GM13977 (cell line): ENCODE measurements around the gene NRN1L.

ENCODE experiments used
- DNase-seq: peaks from one replicate; pipeline ENCODE4 v3.0.0; 2012; ENCODE audit warnings: low spot score
- CTCF ChIP-seq: IDR thresholded peaks from 2 replicates; pipeline ENCODE4 v1.5.1; 2012; ENCODE audit warnings: mild to moderate bottlenecking, control low read depth; ENCODE audit not compliant: insufficient read depth; ENCODE audit errors: extremely low read depth, missing control alignments
- in situ Hi-C: fragments of 300-500 bp; cut with MboI; formaldehyde crosslinking; loops from one replicate; pipeline ENCODE4 v1.12.0; 2022; ENCODE audit warnings: low sequenced_read_pairs, low pct_unique_long_range_greater_than_20kb, mixed read lengths, inconsistent platforms; ENCODE audit not compliant: unreplicated experiment

The NRN1L gene

GRCh38 chr16:67843343-67843765 is 41.3 kb upstream of the NRN1L start:
- TF ChIP-seq CTCF, result no peak
- DNase-seq, result no peak
- in situ Hi-C loops, result no loop called here

DNA sequence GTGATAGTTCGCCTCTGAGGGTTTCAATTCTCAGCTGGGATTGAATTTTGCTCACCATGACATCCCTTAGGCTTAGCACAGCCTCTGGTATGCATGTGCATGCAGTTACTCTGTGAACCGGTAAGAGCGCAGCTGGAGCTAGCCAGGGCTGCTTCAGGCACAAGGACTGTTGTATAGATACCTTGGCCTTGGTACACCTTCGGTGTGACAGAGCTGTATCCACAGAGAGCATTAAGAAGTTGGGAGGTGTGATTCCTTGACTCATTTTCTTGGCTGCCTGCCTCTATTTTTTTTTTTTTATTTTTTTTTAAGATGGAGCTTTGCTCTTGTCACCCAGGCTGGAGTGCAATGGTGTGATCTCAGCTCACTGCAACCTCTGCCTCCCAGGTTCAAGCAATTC is 40.2 kb upstream of the NRN1L start:
- DNase-seq, result no peak
- TF ChIP-seq CTCF, result no peak
- in situ Hi-C loops, result no loop called here

GRCh38 chr16:67845291-67846062 is 39.2 kb upstream of the NRN1L start:
- DNase-seq, result no peak
- in situ Hi-C loops, result no loop called here
- no peak for TF ChIP-seq CTCF

DNA sequence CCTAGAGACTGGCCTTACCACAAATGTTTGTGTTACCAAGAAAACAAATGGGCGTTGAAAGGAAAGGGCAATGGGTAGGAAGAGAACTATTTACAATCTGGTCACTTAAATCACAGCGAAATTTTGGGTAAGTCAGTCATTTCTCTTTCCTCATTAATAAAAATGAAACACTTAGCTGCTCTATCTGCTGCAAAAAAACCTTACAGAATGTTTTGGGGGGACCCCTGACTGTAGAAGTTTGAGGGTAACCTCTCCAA is 38.7 kb upstream of the NRN1L start:
- in situ Hi-C loops, result no loop called here
- no peak for DNase-seq
- no peak for TF ChIP-seq CTCF

DNA sequence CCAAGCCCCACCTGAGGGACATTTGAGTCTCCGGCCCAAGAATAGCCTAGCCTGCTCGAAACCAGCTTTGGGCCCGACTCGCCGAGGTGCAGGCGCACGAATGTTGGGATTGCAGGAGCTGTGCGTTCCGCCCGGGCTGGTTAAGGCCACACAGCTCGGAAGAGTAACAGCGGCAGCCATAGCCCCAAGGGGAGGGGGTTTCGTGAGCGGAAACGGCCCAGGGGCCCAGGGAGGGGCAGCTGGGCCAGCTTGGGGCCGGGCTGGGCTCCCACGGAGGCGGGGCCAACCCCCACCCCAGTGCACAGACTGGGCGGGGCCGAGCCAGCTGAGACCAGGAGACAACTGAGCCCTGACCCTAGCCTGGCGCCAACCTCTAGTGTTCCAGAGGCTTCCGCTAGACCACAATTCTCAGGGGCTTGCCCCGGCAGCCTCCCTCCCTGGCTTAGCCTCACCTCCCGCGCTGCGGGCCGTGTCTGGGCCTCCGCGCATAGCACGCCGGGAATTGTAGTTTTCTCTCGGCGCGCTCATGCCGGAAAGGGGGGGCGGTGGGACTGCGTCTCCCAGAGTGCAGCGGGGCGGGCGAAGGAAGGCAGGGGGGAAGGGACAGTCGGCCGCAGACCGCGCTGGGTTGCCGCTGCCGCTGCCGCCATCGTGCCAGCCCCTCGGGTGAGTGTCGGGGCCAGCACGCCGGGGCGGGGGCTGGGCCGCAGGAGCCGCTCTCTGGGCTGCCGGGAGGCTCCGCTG is 38.2 kb upstream of the NRN1L start, which contains the start of gene NUTF2:
Gene NUTF2 (plus strand): TSS at position 614 of the 744 bp plus-strand sequence. CDS start 18,198 bp downstream, outside the sequence.
- in situ Hi-C loops, result no loop called here
- peak; percentile 97 for DNase-seq

More for the DNA sequence above, 38.2 kb upstream of the NRN1L start, which contains the start of gene NUTF2:
- TF ChIP-seq CTCF, result no peak
